ENCODE results near the gene IFT43.
A peak's percentile ranks its signal among the peaks of the same experiment; 100 is the strongest.

IFT43 gene

DNA sequence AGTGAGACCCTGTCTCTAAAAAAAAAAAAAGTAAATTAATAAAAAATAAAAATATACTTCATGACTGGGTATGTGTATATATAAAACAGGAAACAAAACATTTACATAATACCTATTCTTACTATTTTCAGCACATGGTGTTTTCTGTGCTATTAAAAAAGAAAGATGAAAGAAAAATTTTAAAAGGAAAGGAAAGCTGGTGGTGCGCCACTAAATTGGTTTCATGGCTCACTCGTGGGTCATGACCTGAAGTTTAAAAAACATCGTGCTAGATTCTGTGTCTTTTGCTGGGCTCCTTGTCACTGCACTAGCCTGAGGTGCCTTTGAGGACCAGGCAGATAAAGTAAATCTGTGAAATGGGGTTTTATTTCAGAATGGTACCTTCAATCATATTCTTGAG lies 69.8 kb downstream of the IFT43 start:
- Histone ChIP-seq H3K23ac (ENCODE audit: low read length) (no peak overlapping the region), H3K27ac (ENCODE audit: low read depth, low read length) (no peak overlapping the region), H4K5ac (ENCODE audit: low read length) (no peak overlapping the region), H3K9ac (ENCODE audit: low read length) (no peak overlapping the region), H2AK5ac (ENCODE audit: low read length) (no peak overlapping the region), H3K56ac (ENCODE audit: low read length) (no peak overlapping the region), H3K4me3 (ENCODE audit: low read length) (no peak overlapping the region), H4K8ac (ENCODE audit: low read depth, low read length) (no peak overlapping the region), H3K18ac (ENCODE audit: low read length) (no peak overlapping the region), H3K79me2 (ENCODE audit: control insufficient read depth, insufficient read depth, low read length) (no peaks in the 10 kb centered on the region), H3K4me1 (ENCODE audit: control insufficient read depth, low read depth, low read length) (no peaks in the 10 kb centered on the region), H3K79me1 (ENCODE audit: low read length) (no peaks in the 10 kb centered on the region), H3K4me2 (ENCODE audit: low read length) (no peak overlapping the region), H2BK5ac (ENCODE audit: low read length) (no peak overlapping the region), H3K36me3 (ENCODE audit: control insufficient read depth, insufficient read depth, low read length) (no peaks in the 10 kb centered on the region), H3K27me3 (ENCODE audit: insufficient read depth, low read length, poor library complexity) (no peaks in the 10 kb centered on the region), H2BK15ac (replicated peaks; ENCODE audit: low read depth) (no peak overlapping the region), H3K4ac (ENCODE audit: low read depth, low read length) (no peak overlapping the region), H2BK120ac (ENCODE audit: low read depth, low read length) (no peak overlapping the region)
- WGBS (ENCODE audit: extremely low coverage, insufficient coverage, low lambda C conversion rate): no CpG with 5 or more reads among the region's 3 CpGs
- no peak for DNase-seq

DNA sequence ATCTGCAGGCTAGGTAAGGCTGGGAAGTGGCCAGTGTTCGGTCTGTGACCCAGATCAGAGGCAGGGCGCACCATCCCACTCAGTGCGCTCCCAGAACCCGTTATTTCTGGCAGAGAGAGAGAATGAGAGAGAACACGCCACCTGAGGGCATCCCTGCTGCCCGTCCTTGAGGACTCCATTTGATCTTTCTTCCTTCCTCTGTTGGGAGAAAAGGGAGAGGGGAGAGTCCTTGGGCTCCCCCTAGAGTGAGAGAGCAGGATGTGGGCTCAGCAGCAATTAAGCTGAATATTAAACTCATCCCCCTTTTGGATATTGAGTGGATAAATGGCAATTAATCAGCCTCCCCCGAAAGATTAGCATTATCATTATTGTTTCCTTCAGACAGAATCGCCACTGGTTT lies 70.6 kb downstream of the IFT43 start:
- Histone ChIP-seq H3K4me3 (ENCODE audit: low read length) (no peak overlapping the region), H3K36me3 (ENCODE audit: control insufficient read depth, insufficient read depth, low read length) (no peaks in the 10 kb centered on the region), H4K8ac (ENCODE audit: low read depth, low read length) (no peak overlapping the region), H3K4ac (ENCODE audit: low read depth, low read length) (no peak overlapping the region), H3K4me2 (ENCODE audit: low read length) (no peak overlapping the region), H3K4me1 (ENCODE audit: control insufficient read depth, low read depth, low read length) (no peaks in the 10 kb centered on the region), H2BK15ac (replicated peaks; ENCODE audit: low read depth) (no peak overlapping the region), H2BK5ac (ENCODE audit: low read length) (no peak overlapping the region), H2AK5ac (ENCODE audit: low read length) (no peak overlapping the region), H3K27me3 (ENCODE audit: insufficient read depth, low read length, poor library complexity) (no peaks in the 10 kb centered on the region), H3K23ac (ENCODE audit: low read length) (no peak overlapping the region), H3K79me2 (ENCODE audit: control insufficient read depth, insufficient read depth, low read length) (no peaks in the 10 kb centered on the region), H2BK120ac (ENCODE audit: low read depth, low read length) (no peak overlapping the region), H3K27ac (ENCODE audit: low read depth, low read length) (no peak overlapping the region), H3K56ac (ENCODE audit: low read length) (no peak overlapping the region), H3K18ac (ENCODE audit: low read length) (no peak overlapping the region), H3K79me1 (ENCODE audit: low read length) (no peaks in the 10 kb centered on the region), H4K5ac (ENCODE audit: low read length) (no peak overlapping the region), H3K9ac (ENCODE audit: low read length) (no peak overlapping the region)
- DNase-seq: peak; percentile 68
- no CpG with 5 or more reads among the region's 8 CpGs for WGBS (ENCODE audit: extremely low coverage, insufficient coverage, low lambda C conversion rate)

DNA sequence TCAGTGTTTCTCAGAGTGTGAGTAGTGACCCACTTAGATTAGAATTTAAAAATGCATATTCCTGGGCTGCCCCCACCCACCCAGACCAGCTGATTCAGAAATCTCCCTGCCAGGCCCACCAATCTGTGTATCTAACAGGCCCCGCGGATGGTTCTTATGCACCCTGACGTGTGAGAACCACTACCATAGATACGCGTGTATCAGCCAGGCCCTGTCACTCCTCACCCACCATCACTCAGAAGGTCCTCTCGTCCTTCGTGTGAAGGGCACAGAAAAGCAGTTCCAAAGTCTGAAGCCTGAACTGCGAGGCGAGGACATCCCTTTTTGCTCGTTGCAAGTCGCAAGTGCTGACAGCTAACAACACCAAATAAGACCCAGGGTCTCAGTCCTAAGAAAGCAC lies 72.4 kb downstream of the IFT43 start:
- no peak overlapping the region for H3K56ac ChIP-seq (ENCODE audit: low read length)
- H2BK15ac ChIP-seq (replicated peaks; ENCODE audit: low read depth): no peak overlapping the region
- no peak overlapping the region for H3K18ac ChIP-seq (ENCODE audit: low read length)
- H2BK120ac ChIP-seq (ENCODE audit: low read depth, low read length): no peak overlapping the region
- no peak overlapping the region for H3K4me3 ChIP-seq (ENCODE audit: low read length)
- no peak overlapping the region for H3K9ac ChIP-seq (ENCODE audit: low read length)
- H2AK5ac ChIP-seq (ENCODE audit: low read length): no peak overlapping the region
- no peak overlapping the region for H3K4me2 ChIP-seq (ENCODE audit: low read length)
- no peak overlapping the region for H4K5ac ChIP-seq (ENCODE audit: low read length)
- H3K27me3 ChIP-seq (ENCODE audit: insufficient read depth, low read length, poor library complexity): no peaks in the 10 kb centered on the region
- H3K36me3 ChIP-seq (ENCODE audit: control insufficient read depth, insufficient read depth, low read length): no peaks in the 10 kb centered on the region
- no peaks in the 10 kb centered on the region for H3K79me1 ChIP-seq (ENCODE audit: low read length)
- DNase-seq: no peak
- no peak overlapping the region for H3K4ac ChIP-seq (ENCODE audit: low read depth, low read length)
- no peak overlapping the region for H3K23ac ChIP-seq (ENCODE audit: low read length)
- H3K4me1 ChIP-seq (ENCODE audit: control insufficient read depth, low read depth, low read length): no peaks in the 10 kb centered on the region
- no peaks in the 10 kb centered on the region for H3K79me2 ChIP-seq (ENCODE audit: control insufficient read depth, insufficient read depth, low read length)
- no peak overlapping the region for H4K8ac ChIP-seq (ENCODE audit: low read depth, low read length)
- no peak overlapping the region for H3K27ac ChIP-seq (ENCODE audit: low read depth, low read length)
- no CpG with 5 or more reads among the region's 11 CpGs for WGBS (ENCODE audit: extremely low coverage, insufficient coverage, low lambda C conversion rate)
- no peak overlapping the region for H2BK5ac ChIP-seq (ENCODE audit: low read length)

DNA sequence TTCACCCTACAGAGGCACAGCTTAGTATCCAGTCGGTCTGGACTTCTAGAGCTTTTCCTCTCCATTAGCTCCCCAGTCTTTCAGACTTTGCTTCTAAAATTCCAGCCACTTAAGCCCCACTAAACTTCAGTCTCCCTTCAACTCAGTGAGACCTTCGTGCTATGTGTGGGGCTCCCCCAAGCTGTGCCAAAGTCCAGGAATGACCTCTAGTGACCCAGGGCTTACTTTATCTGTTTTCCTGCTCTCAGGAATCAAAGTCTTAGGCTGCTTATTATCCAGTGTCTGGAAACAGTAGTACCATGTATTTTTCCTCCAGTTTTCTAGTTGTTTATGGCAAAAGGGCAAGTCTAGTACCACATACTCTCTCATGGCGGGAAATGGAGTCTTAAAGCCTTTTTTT lies 77.8 kb downstream of the IFT43 start:
- no peak overlapping the region for H2BK5ac ChIP-seq (ENCODE audit: low read length)
- H3K27ac ChIP-seq (ENCODE audit: low read depth, low read length): no peak overlapping the region
- H2BK120ac ChIP-seq (ENCODE audit: low read depth, low read length): no peak overlapping the region
- no peak overlapping the region for H4K8ac ChIP-seq (ENCODE audit: low read depth, low read length)
- H3K9ac ChIP-seq (ENCODE audit: low read length): no peak overlapping the region
- no peak overlapping the region for H3K4me2 ChIP-seq (ENCODE audit: low read length)
- H3K56ac ChIP-seq (ENCODE audit: low read length): no peak overlapping the region
- no CpG with 5 or more reads among the region's 3 CpGs for WGBS (ENCODE audit: extremely low coverage, insufficient coverage, low lambda C conversion rate)
- H2BK15ac ChIP-seq (replicated peaks; ENCODE audit: low read depth): no peak overlapping the region
- no peaks in the 10 kb centered on the region for H3K4me1 ChIP-seq (ENCODE audit: control insufficient read depth, low read depth, low read length)
- no peaks in the 10 kb centered on the region for H3K36me3 ChIP-seq (ENCODE audit: control insufficient read depth, insufficient read depth, low read length)
- H3K27me3 ChIP-seq (ENCODE audit: insufficient read depth, low read length, poor library complexity): no peaks in the 10 kb centered on the region
- H3K79me2 ChIP-seq (ENCODE audit: control insufficient read depth, insufficient read depth, low read length): no peaks in the 10 kb centered on the region
- H4K5ac ChIP-seq (ENCODE audit: low read length): no peak overlapping the region
- no peak overlapping the region for H3K4me3 ChIP-seq (ENCODE audit: low read length)
- H2AK5ac ChIP-seq (ENCODE audit: low read length): no peak overlapping the region
- no peak overlapping the region for H3K23ac ChIP-seq (ENCODE audit: low read length)
- no peak overlapping the region for H3K18ac ChIP-seq (ENCODE audit: low read length)
- no peaks in the 10 kb centered on the region for H3K79me1 ChIP-seq (ENCODE audit: low read length)
- no peak overlapping the region for H3K4ac ChIP-seq (ENCODE audit: low read depth, low read length)
- no peak for DNase-seq

DNA sequence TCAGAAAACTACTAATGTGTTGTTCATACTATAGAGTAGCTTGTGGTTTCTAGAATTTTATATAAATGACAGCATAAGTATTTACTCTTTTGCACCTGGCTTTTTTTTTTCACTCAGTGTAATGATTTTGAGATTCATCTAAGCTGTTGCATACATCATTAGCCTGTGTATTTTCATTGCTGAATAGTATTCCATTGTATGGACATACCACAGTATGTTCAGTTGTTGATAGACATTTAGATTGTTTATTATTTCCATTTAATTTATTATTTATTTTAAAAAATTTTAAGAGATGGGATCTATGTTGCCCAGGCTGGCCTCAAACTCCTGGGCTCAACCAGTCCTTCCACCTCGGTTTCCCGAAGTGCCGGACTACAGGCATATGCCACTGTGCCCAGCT lies 80.0 kb downstream of the IFT43 start:
- H3K36me3 ChIP-seq (ENCODE audit: control insufficient read depth, insufficient read depth, low read length): no peaks in the 10 kb centered on the region
- no peak overlapping the region for H3K4ac ChIP-seq (ENCODE audit: low read depth, low read length)
- DNase-seq: no peak
- H2BK5ac ChIP-seq (ENCODE audit: low read length): no peak overlapping the region
- H3K79me2 ChIP-seq (ENCODE audit: control insufficient read depth, insufficient read depth, low read length): no peaks in the 10 kb centered on the region
- no peak overlapping the region for H4K8ac ChIP-seq (ENCODE audit: low read depth, low read length)
- no peak overlapping the region for H3K4me2 ChIP-seq (ENCODE audit: low read length)
- WGBS (ENCODE audit: extremely low coverage, insufficient coverage, low lambda C conversion rate): no CpG with 5 or more reads among the region's 3 CpGs
- H2BK120ac ChIP-seq (ENCODE audit: low read depth, low read length): no peak overlapping the region
- H3K27ac ChIP-seq (ENCODE audit: low read depth, low read length): no peak overlapping the region
- no peak overlapping the region for H2AK5ac ChIP-seq (ENCODE audit: low read length)
- H3K27me3 ChIP-seq (ENCODE audit: insufficient read depth, low read length, poor library complexity): no peaks in the 10 kb centered on the region
- no peaks in the 10 kb centered on the region for H3K79me1 ChIP-seq (ENCODE audit: low read length)
- H3K4me1 ChIP-seq (ENCODE audit: control insufficient read depth, low read depth, low read length): no peaks in the 10 kb centered on the region
- no peak overlapping the region for H3K4me3 ChIP-seq (ENCODE audit: low read length)
- H3K56ac ChIP-seq (ENCODE audit: low read length): no peak overlapping the region
- H3K18ac ChIP-seq (ENCODE audit: low read length): no peak overlapping the region
- H4K5ac ChIP-seq (ENCODE audit: low read length): no peak overlapping the region
- H3K9ac ChIP-seq (ENCODE audit: low read length): no peak overlapping the region
- no peak overlapping the region for H3K23ac ChIP-seq (ENCODE audit: low read length)
- no peak overlapping the region for H2BK15ac ChIP-seq (replicated peaks; ENCODE audit: low read depth)

DNA sequence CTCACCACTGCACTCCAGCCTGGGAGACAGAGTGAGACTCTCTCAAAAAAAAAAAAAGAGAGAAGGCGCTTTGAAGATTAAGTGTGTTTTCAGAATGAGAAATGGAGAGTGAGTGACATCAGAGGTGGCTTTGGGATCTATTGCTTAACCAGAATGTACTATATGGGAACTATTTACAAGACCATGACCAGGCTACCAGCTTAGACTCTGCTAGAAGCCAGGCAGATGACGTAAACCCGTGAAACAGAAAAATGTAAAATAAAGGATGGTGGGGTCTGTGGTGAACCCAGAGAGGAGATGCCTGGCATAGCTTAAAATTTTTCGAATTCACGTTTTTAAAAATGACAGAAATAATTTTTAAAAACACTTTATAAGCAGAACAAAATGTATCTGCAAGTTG lies 82.0 kb downstream of the IFT43 start:
- H3K9ac ChIP-seq (ENCODE audit: low read length): no peak overlapping the region
- no peak overlapping the region for H3K4me3 ChIP-seq (ENCODE audit: low read length)
- H3K56ac ChIP-seq (ENCODE audit: low read length): no peak overlapping the region
- H3K27me3 ChIP-seq (ENCODE audit: insufficient read depth, low read length, poor library complexity): no peaks in the 10 kb centered on the region
- H3K79me1 ChIP-seq (ENCODE audit: low read length): no peaks in the 10 kb centered on the region
- no peak overlapping the region for H3K27ac ChIP-seq (ENCODE audit: low read depth, low read length)
- H3K36me3 ChIP-seq (ENCODE audit: control insufficient read depth, insufficient read depth, low read length): no peaks in the 10 kb centered on the region
- no peak overlapping the region for H3K18ac ChIP-seq (ENCODE audit: low read length)
- H2AK5ac ChIP-seq (ENCODE audit: low read length): no peak overlapping the region
- H3K23ac ChIP-seq (ENCODE audit: low read length): no peak overlapping the region
- H2BK120ac ChIP-seq (ENCODE audit: low read depth, low read length): no peak overlapping the region
- H2BK5ac ChIP-seq (ENCODE audit: low read length): no peak overlapping the region
- no CpG with 5 or more reads among the region's 5 CpGs for WGBS (ENCODE audit: extremely low coverage, insufficient coverage, low lambda C conversion rate)
- no peak overlapping the region for H3K4me2 ChIP-seq (ENCODE audit: low read length)
- H3K79me2 ChIP-seq (ENCODE audit: control insufficient read depth, insufficient read depth, low read length): no peaks in the 10 kb centered on the region
- no peaks in the 10 kb centered on the region for H3K4me1 ChIP-seq (ENCODE audit: control insufficient read depth, low read depth, low read length)
- H4K5ac ChIP-seq (ENCODE audit: low read length): no peak overlapping the region
- H3K4ac ChIP-seq (ENCODE audit: low read depth, low read length): no peak overlapping the region
- no peak overlapping the region for H4K8ac ChIP-seq (ENCODE audit: low read depth, low read length)
- no peak for DNase-seq
- no peak overlapping the region for H2BK15ac ChIP-seq (replicated peaks; ENCODE audit: low read depth)
